Measurements from ENCODE around the gene IQSEC1. TPM values are rescaled to one million over a fixed set of nuclear protein-coding genes. Genes with fewer than 3 reads are reported as not detected.

IQSEC1 gene
- total and polyA plus RNA-seq, 9 of the 15 experiments (the other 6 are each of a cell fraction or from before 2014, with no cell fraction given): 0.56 to 39.0 (median 6.8) TPM

GRCh38 chr3:13051581-13051980 is 21.6 kb downstream of the IQSEC1 start:
- no peak for FAIRE-seq

More at GRCh38 chr3:13051581-13051980, 21.6 kb downstream of the IQSEC1 start:
- in situ Hi-C loops (cut with MboI) (no loop called here), intact Hi-C loops (cut with micrococcal nuclease) (no loop called here)
- peaks cover 23% of the 10 kb centered on the region for H4K20me1 ChIP-seq (replicated peaks; ENCODE audit: control insufficient read depth, insufficient read depth, low read length)
- WGBS (ENCODE audit: insufficient coverage, low coverage, missing lambda C conversion rate): 1% methylated on average over 6 of the region's 6 CpGs
- TF ChIP-seq, protein P1, sequence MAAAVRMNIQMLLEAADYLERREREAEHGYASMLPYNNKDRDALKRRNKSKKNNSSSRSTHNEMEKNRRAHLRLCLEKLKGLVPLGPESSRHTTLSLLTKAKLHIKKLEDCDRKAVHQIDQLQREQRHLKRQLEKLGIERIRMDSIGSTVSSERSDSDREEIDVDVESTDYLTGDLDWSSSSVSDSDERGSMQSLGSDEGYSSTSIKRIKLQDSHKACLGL (CRISPR knock-in tag; IDR thresholded peaks at IDR 0.05; ENCODE audit: borderline replicate concordance, poor library complexity, severe bottlenecking): no peak
- TF ChIP-seq SPI1 (IDR thresholded peaks at IDR 0.05; ENCODE audit: borderline replicate concordance, low read depth, low read length) (peak; percentile 72), THRAP3 (IDR thresholded peaks at IDR 0.05; ENCODE audit: borderline replicate concordance) (no peak), CBFA2T3 (IDR thresholded peaks at IDR 0.05) (no peak), HDAC6 (IDR thresholded peaks at IDR 0.05; ENCODE audit: low read depth, low read length) (no peak)
- TF ChIP-seq, protein P2, sequence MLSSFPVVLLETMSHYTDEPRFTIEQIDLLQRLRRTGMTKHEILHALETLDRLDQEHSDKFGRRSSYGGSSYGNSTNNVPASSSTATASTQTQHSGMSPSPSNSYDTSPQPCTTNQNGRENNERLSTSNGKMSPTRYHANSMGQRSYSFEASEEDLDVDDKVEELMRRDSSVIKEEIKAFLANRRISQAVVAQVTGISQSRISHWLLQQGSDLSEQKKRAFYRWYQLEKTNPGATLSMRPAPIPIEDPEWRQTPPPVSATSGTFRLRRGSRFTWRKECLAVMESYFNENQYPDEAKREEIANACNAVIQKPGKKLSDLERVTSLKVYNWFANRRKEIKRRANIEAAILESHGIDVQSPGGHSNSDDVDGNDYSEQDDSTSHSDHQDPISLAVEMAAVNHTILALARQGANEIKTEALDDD (IDR thresholded peaks at IDR 0.05): no peak
- CTCF ChIA-PET (ENCODE audit: low intra/inter-chr PET ratio): no interaction called here
- DNase-seq (ENCODE audit: extremely low read depth in 1 of 4, low spot score in 3 of 4): no peak
- H3K4me3 ChIP-seq: no peak overlapping the region
- no peaks in the 10 kb centered on the region for H3K9me1 ChIP-seq (ENCODE audit: control insufficient read depth, insufficient read depth, low read length)
- H3K27ac ChIP-seq (ENCODE audit: extremely low read depth, low read depth, low read length): no peak overlapping the region
- POLR2A ChIA-PET: interaction anchor here (0.8 kb wide), 1 partner anchor 489 kb away, joined by 3 read pairs; no protein-coding TSS in a partner anchor
- H3K36me3 ChIP-seq (ENCODE audit: control insufficient read depth, insufficient read depth, low read length): no peaks in the 10 kb centered on the region
- H3K9ac ChIP-seq (ENCODE audit: insufficient read depth in 1 of 2, low read depth in 2 of 2, low read length in 2 of 2): no peak overlapping the region
- H3K4me1 ChIP-seq (replicated peaks in 1 of 2; ENCODE audit: control insufficient read depth in 2 of 2, insufficient read depth in 2 of 2, low read length in 2 of 2): peaks cover 0 to 10% of the 10 kb centered on the region in 2 experiments; a peak in 2 of 5 replicates
- BruUV-seq (replicated peaks): no TSS peak
- peaks cover 43 to 87% of the 10 kb centered on the region in 2 experiments for H3K27me3 ChIP-seq (ENCODE audit: control insufficient read depth in 2 of 2, insufficient read depth in 2 of 2, low read length in 2 of 2)
- no peaks in the 10 kb centered on the region for H3K79me2 ChIP-seq (ENCODE audit: control insufficient read depth, insufficient read depth, low read length)
- no peak overlapping the region for H2AFZ ChIP-seq (ENCODE audit: low read depth, low read length)
- no peaks in the 10 kb centered on the region; the same call in 1 of the 2 replicates for H3K9me3 ChIP-seq (replicated peaks; ENCODE audit: control insufficient read depth, insufficient read depth, low read depth, low read length)
- ATAC-seq: no peak
- no peak overlapping the region for H3K4me2 ChIP-seq (ENCODE audit: insufficient read depth, low read length)
